Measurements from ENCODE around the gene TLR2. TPM values are rescaled to one million over a fixed set of nuclear protein-coding genes. Genes with fewer than 3 reads are reported as not detected.

TLR2 gene
- total RNA-seq, 1 donor from 2014 or later: 17.9 TPM

GRCh38 chr4:153710681-153711080 is 26.6 kb downstream of the TLR2 start:
- Histone ChIP-seq H3K4me3 (ENCODE audit: low read depth, low read length) (no peak overlapping the region), H3K36me3 (ENCODE audit: control insufficient read depth, insufficient read depth, low read length) (no peaks in the 10 kb centered on the region), H3K27me3 (ENCODE audit: control insufficient read depth, insufficient read depth, low read length) (no peaks in the 10 kb centered on the region)
- no peak for TF ChIP-seq CTCF (IDR thresholded peaks at IDR 0.05; ENCODE audit: insufficient read depth, low read length, poor library complexity, severe bottlenecking)
- DNase-seq (ENCODE audit: low read depth): no peak

GRCh38 chr4:153713866-153714646 is 30.0 kb downstream of the TLR2 start:
- DNase-seq (ENCODE audit: low read depth): no peak
- Histone ChIP-seq H3K27me3 (ENCODE audit: control insufficient read depth, insufficient read depth, low read length) (no peaks in the 10 kb centered on the region), H3K4me3 (ENCODE audit: low read depth, low read length) (no peak overlapping the region), H3K36me3 (ENCODE audit: control insufficient read depth, insufficient read depth, low read length) (no peaks in the 10 kb centered on the region)
- TF ChIP-seq CTCF (IDR thresholded peaks at IDR 0.05; ENCODE audit: insufficient read depth, low read length, poor library complexity, severe bottlenecking): no peak

GRCh38 chr4:153722036-153722435 is 38.0 kb downstream of the TLR2 start:
- H3K4me3 ChIP-seq (ENCODE audit: low read depth, low read length): no peak overlapping the region
- no peak for TF ChIP-seq CTCF (IDR thresholded peaks at IDR 0.05; ENCODE audit: insufficient read depth, low read length, poor library complexity, severe bottlenecking)
- H3K27me3 ChIP-seq (ENCODE audit: control insufficient read depth, insufficient read depth, low read length): no peaks in the 10 kb centered on the region
- H3K36me3 ChIP-seq (ENCODE audit: control insufficient read depth, insufficient read depth, low read length): no peaks in the 10 kb centered on the region
- no peak for DNase-seq (ENCODE audit: low read depth)

- H3K27me3 ChIP-seq (ENCODE audit: control insufficient read depth, insufficient read depth, low read length): no peaks in the 10 kb centered on the region
- H3K36me3 ChIP-seq (ENCODE audit: control insufficient read depth, insufficient read depth, low read length): no peaks in the 10 kb centered on the region
These were observed 40.5 kb downstream of the TLR2 start for GRCh38 chr4:153724606-153725005.

GRCh38 chr4:153725136-153725830 is 41.2 kb downstream of the TLR2 start:
- DNase-seq (ENCODE audit: low read depth): no peak
- Histone ChIP-seq H3K27me3 (ENCODE audit: control insufficient read depth, insufficient read depth, low read length) (no peaks in the 10 kb centered on the region), H3K36me3 (ENCODE audit: control insufficient read depth, insufficient read depth, low read length) (no peaks in the 10 kb centered on the region), H3K4me3 (ENCODE audit: low read depth, low read length) (no peak overlapping the region)
- no peak for TF ChIP-seq CTCF (IDR thresholded peaks at IDR 0.05; ENCODE audit: insufficient read depth, low read length, poor library complexity, severe bottlenecking)

More at GRCh38 chr4:153724606-153725005, 40.5 kb downstream of the TLR2 start:
- no peak for TF ChIP-seq CTCF (IDR thresholded peaks at IDR 0.05; ENCODE audit: insufficient read depth, low read length, poor library complexity, severe bottlenecking)
- no peak overlapping the region for H3K4me3 ChIP-seq (ENCODE audit: low read depth, low read length)
- no peak for DNase-seq (ENCODE audit: low read depth)
